ENCODE data around the gene CKMT2.

The CKMT2 gene

DNA sequence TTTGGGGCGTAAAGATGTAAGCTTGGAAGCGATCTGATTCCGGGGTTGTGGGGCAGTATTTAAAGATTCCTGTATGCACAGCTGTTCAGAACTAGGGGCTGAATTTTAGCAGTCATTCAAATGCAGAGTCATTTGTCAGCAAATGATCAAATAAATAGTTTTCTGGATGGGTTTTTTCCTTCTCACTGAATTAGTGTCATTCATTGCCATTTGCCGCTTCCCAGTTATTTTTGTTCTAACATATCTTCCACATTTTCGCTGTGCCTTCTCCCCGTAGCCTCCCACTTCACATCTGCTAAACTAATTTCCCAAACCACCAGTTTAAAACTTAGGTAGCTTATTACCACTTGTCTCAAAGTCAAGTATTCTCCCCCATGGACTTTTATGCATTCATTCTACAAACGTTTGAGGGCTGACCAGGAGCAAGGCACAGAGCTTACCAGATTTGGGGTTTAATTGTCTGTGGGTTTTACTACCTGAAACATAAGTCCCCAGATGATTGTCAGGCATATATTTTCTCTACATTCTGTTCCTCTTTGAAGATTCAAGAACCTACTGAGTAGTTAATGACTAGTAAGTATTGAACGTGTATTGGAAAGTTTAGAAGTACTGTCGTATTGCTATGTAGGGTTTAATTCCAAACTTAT lies 41.3 kb upstream of the CKMT2 start:
- TF ChIP-seq ZFX (IDR thresholded peaks at IDR 0.05; ENCODE audit: borderline replicate concordance) = no peak
- H3K27ac ChIP-seq = no peak overlapping the region

- TF ChIP-seq ZFX (IDR thresholded peaks at IDR 0.05; ENCODE audit: borderline replicate concordance) = no peak
- TF ChIP-seq CTCF (IDR thresholded peaks at IDR 0.05) = no peak
Observed at GRCh38 chr5:81192373-81192750, 40.8 kb upstream of the CKMT2 start.

GRCh38 chr5:81194633-81195334 lies 38.3 kb upstream of the CKMT2 start:
- no peak overlapping the region for H3K27ac ChIP-seq
- TF ChIP-seq ZFX (IDR thresholded peaks at IDR 0.05; ENCODE audit: borderline replicate concordance) (no peak), CTCF (IDR thresholded peaks at IDR 0.05) (peak; percentile 99)

More at GRCh38 chr5:81192373-81192750, 40.8 kb upstream of the CKMT2 start:
- H3K27ac ChIP-seq = no peak overlapping the region

GRCh38 chr5:81195335-81195929 lies 37.7 kb upstream of the CKMT2 start:
- H3K27ac ChIP-seq = no peak overlapping the region
- TF ChIP-seq ZFX (IDR thresholded peaks at IDR 0.05; ENCODE audit: borderline replicate concordance) = no peak
- peak; percentile 66 for TF ChIP-seq CTCF (IDR thresholded peaks at IDR 0.05)

DNA sequence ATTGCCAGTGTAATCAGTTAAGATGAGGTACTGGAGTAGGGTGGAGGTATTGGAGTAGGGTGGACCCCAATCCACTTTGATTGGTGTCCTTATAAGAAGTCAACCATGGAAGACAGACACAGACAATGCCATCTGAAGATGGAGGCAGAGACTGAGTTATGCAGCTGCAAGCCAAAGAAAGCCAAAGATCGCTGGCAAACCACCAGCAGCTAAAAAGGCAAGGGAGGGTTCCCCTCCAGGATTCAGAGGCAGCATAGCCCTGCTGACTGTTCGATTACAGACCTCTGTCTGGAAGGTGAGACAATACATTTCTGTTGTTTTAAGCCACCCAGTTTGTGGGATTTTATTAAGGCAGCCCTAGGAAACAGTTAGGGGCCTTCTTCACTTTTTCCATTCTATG lies 30.5 kb upstream of the CKMT2 start:
- TF ChIP-seq CTCF (IDR thresholded peaks at IDR 0.05) = no peak
- no peak overlapping the region for H3K27ac ChIP-seq

- H3K27ac ChIP-seq = no peak overlapping the region
- TF ChIP-seq CTCF (IDR thresholded peaks at IDR 0.05) = no peak
- no peak for TF ChIP-seq ZFX (IDR thresholded peaks at IDR 0.05; ENCODE audit: borderline replicate concordance)
Observed at GRCh38 chr5:81203729-81204128, 29.4 kb upstream of the CKMT2 start.

DNA sequence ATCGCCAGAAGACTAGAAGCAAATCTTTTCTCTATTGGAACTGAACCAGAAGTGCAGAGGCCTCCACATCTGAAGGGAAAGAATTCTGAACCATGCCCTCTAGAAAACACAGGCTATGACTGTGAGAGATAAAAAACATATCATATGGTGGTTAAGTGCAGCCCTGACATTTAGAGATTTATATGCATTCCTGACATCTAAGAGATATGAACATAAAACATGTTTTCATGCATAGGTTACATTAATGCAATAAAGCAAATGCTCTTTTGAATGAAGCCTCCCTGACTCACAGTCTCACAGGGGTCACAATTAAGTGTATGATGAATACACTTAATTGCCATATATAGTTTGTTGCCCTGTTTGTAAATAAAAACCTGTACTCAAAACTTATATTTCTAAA lies 28.9 kb upstream of the CKMT2 start:
- TF ChIP-seq ZFX (IDR thresholded peaks at IDR 0.05; ENCODE audit: borderline replicate concordance) = no peak
- TF ChIP-seq CTCF (IDR thresholded peaks at IDR 0.05) = no peak
- H3K27ac ChIP-seq = no peak overlapping the region

All from 22Rv1 (cell line).